ENCODE data around the gene HOXB8.

Gene HOXB8

DNA sequence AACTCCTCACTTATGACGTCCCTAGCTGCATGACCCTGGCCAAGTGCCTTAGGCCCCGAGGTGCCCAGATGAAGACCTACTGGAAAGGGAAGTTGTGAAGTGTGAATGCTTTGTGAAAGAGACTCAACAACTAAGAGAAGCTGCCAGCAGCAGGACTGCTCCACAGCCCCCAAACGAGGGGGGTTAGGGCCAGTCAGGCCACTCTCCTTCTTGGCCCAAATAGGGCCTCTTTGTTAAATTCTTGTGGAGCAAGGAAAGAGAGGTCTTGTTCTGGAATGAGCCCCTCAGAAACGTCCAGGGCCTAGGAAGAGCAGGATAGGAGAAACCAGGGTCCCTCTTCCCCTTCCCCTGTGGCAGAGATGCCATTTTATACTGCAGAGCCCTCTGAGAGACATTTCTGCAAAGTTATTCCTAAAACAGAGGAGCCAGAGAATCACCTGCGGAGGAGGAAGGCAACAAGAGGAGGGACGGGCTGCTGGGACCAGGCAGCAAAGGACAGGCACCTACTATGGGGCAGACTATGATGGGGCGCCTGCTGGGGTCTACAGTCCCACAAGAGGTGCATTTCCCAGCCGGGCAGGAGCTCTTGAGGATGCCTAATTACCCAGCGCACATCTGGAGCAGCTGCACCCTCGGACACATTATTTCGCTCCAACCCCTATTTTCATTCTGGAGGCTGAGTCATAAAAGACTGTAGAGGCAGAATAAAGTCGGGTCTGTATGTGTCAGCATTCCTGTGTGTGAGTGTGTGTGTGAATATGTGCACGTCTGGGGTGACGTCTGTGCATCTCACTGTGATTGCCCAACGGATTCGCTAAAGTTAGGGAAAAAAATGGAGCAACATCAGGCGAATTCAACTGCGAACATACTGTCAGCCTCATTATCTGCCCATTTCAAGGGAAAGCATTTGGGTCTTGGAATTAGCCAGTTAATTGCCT, 22.5 kb upstream of the HOXB8 start:
- no peak for DNase-seq (ENCODE audit: low read depth in 1 of 2, low spot score in 1 of 2)

DNA sequence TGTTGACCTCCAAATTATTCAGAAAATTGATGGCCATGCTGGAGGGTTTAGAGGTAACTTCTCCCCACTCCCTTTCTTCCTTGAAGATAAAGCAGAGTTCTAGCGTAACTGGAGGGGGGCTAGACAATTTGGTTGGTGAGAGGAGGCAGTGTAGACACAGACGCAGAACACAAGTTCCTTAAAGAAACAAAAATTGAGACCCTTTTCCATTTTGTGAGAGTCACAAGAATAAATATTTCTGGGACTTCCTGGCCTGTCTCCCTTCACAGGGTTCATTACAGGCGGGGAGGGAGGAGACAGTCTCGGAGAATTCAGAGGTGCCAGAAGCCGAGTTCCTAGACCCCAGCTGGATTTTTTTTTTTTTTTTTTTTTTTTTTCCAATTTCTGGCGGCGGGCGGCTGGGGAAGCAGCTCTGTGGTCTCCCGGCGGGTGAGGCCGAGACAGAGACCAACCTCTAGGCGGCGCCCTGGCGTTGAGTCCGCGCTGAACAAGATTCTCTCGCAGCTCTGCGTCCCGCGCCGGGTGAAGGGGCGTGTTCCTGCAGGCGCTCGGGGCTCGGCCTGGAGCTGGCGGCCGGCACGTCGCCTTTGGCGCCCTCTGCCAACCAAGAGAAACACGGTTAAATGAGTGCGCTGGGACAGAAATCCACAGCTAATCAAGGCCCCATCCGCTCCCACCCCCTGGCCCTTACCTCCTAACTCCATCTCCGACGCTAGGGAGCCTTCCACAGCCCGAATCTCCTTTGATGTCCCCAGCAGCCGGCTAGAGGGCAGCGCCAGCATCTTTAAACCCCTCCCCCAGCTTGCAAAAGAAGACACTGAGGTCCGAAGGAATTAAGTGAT, 21.3 kb upstream of the HOXB8 start:
- peak in 1 of 2 donors; percentile 51 for DNase-seq (ENCODE audit: low read depth in 1 of 2, low spot score in 1 of 2)

DNA sequence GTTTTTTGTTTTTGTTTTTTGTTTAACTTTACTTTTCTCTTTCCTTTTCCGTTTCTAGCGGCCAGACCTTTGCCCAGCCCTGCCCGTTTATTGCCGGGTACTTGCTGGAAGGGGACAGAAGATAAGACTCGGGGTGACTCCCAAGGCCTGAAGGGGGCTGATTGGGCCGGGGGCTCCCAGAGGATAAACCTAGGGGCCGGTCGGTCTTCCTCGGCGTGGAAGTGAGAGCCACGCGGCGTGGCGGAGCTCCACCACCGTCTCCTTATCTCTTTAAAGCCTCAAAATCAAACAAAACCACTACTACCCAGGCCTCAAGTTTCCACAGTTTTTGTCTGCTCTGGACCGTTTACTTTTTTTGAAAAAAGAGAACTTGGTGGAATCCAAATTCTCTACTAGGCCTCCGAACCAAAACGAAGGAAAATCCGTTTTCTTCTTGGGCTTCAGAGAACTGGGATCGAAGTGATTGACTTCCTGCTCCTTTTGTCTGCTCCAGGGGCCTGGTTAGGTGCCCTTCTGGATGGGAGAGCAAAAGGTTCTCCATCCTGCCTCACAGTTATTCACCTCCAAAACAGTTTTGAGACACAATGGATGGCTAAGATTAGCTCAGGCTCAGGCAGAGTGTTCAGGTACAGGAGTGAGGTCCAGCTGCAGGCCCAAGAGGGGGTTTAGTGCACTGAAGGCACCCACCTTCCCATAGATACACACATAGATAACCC, 19.6 kb upstream of the HOXB8 start:
- DNase-seq (ENCODE audit: low read depth in 1 of 2, low spot score in 1 of 2), result no peak

DNA sequence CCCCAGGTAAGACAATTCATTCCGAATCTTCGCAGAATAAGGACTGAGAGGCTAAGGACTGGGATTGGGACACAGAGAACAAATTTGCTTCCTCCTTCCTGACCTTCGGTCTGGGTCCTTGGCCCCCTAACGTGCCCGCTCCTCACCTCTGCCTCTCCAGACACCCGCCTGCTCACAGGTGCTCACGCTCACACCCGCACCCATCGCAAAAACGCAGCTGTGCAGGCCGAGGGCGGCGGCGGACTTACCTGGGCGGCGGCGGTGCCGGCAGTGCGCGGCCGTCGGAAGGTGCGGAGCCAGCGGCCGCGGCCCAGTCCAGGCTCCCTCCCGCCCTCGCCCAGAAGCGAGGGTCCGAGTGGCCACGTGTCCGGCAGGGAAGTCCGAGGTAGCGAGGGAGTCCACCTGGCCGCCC, 18.2 kb upstream of the HOXB8 start:
- no peak for DNase-seq (ENCODE audit: low read depth in 1 of 2, low spot score in 1 of 2)

DNA sequence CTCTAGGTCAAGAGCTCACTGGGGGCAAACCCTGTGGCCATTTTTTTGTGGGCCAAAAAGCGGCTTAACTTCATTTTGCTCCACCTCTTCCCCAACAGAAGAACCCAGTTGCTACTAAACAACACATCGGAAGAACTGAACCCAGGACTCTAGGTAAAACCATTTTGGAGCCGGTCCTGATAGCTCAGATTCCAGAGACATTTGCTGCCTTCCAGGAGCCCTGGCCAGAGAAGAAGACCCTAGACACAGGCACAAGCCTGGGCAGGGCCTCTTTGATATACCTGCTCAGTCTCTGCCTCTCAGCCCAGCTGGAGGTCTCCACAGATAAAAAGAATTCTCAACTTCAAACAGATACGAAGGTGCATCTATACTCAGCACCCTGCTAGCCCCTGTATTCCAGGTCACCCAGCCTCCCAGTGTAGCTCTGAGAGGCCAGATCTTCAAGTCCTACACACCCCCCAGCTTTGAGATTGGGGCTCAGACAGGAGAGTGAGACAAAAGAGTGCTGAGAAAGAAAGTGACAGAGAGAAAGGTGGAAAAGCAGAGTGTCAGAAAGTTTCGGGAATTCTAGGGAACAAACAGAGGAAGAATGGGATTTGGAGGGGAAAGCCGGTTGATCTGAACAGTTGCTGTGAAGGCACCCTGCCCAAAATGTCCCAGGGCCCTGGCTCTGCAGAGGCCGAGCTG, 17.6 kb upstream of the HOXB8 start:
- no peak for DNase-seq (ENCODE audit: low read depth in 1 of 2, low spot score in 1 of 2)

DNA sequence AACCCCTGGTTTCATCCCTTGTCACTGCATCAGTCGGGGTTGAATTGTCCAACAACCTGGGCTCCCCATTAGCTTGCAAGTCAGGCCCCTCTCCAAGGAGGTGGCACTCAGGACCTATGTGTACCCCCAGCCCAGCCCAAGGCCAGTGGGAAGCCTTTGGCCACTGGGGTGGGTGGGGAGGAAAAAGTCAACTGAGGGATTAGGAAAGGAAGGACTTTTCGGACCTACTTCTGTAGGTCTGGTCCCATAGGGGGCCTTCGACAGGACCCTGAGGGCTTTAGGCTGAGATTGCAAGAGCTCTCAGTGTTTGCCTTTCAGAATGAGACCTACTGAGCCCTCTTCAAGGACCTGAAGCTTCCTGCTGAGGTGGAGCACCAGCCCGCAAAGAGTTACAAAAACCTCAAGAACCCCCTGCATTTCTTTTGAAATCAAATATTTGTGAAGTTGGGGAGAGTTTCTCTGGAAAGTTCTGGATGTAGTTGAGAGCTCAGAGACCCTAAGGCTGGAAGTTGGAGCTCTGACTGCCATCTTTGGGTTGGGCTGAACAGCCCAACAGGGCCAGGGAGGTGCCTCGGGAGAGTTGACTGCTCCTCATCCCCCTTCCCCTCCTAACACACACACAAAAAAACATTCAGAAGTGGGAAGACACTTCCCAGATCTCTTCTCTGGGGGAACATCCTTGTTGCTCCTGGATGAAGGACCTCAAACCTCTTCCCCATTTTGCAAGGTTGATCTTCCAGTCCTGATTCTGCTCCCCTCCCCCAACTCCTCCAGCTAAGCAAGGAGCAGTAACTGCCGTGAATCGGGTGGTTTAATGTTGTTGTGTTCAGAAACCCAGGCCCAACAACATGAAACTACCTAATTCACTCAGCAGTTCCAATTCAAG, 16.8 kb upstream of the HOXB8 start:
- DNase-seq (ENCODE audit: low read depth in 1 of 2, low spot score in 1 of 2), result no peak

DNA sequence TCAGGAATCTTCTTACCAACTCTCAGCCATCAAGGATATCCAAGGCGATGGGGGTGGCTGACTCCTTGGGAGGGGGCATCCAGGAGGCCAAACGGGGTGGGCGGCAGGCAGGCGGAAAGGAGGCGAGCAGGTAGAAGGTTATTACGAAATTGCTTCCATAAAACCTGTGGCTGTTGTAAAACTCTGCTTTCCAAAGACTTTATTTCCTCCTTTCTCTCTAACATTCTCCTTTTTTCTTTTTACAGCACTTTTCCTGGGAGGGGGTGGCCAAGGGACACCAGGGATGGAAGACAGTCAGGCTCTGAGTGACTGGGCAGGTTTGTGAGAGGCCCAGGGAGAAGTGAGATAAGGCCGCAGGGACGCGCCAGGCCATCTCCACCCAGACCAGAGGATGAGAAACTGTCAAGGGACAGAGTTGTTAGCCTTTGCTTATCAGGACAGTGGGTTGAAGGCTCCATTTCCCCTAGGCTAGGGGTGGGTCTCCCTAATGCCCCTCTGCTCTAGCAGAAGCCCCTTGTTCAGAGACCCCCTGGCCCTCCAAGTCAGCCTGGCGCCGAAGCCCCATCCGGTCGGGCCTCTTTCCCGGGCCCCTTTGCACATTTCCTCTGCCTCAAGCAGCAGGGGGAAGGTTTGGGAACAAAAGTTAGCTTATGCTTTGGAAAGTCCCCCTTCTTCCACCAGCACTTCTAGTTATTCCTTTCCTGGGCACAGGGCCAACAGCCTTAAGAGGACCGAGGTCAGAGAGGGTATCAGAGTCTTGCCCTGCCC, 16.0 kb upstream of the HOXB8 start:
- no peak for DNase-seq (ENCODE audit: low read depth in 1 of 2, low spot score in 1 of 2)

DNA sequence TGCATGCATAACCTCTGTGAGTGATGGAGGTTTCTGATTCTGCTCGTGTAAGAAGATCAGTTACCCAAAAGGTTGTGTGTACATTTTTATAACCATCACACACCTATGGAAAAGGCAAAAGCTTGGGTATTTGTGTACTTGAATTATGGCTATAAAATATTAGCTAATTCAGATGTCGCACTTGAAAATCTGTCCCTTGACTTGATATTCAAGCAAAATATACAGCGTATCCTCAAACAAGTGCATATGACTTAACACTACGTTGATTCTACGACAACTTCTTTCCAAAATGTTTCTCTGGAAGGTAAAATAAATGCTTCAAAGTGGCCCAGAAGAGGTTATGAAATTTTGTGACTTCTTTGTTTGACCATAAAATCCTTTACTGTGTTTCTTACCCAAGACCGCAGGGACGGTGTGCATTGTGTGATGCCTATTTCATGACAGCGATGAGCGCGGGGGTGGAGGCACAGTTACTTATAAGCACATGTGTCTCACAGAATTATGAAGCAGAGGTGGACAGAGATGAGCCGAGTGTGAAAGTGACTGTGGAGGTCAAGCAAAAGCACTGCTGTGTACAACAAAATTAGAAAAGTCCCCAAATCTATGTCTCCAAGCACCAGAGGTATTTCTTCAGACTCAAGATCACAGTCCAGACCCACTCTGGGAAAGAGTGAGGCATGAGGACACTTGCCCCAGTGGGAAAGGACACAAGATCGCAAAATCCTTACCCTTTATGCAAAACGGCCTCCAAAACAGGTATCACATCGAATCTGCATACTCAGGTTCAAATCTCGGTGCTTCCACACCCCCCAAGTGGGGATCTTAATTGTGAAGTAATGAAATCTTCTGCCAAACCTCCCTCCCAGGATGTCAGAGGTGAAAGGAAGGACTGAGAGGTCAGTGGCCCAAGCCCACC, 15.2 kb upstream of the HOXB8 start:
- DNase-seq (ENCODE audit: low read depth in 1 of 2, low spot score in 1 of 2), result no peak

DNA sequence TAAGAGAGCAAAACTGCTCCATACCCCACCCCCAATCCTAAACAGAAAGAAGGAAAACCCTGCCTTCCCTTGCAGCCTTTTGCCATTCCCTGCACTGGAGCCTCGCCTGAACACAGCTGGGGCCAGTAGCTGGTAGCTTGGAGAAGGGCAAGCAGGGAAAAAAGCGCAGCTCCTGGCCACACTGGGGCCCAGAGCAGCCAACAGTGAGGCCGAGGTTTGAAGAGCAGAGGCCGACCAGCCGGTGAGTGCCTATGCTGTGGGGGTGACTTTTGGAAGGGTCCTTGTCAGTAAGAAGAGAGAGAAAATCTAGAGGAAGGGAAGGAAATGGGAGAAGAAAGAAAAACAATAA, 14.3 kb upstream of the HOXB8 start:
- DNase-seq (ENCODE audit: low read depth in 1 of 2, low spot score in 1 of 2), result no peak

DNA sequence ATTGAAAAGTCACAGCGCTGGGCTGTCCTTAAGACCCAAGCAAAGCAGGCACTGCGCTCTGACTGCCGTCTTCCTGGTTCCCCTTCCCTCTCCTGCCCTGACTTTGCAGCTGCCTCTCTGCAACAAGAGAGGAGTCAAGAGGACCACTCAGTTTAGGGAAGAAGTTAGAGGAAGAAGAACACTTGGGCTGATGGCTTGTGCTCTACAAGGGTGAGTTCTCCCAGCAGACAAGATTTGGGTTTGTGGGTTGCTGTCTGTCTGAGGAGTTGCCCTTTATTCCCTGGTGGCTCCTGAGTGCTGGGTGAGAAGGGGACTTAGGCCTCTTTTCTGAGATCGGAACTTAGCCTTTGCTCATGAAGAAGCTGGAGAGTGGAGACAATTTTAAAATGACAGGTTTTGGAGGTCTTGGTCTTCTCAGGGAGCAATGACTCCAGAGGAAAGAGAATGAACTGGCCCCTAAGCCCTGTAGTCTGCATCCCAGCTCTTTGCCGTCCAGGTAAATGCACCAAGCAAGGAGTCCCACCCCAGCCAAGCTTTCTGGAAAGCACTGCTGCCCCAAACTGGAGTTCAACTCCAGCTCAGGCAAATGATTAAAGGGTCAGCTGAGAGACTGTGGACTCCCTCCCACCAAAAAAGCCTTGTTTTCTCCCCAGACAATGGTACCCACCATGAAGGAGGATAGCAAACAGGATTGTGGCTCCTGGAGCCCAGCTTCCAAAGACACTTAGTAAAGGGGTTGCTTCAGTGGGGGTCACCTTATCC, 13.7 kb upstream of the HOXB8 start:
- no peak for DNase-seq (ENCODE audit: low read depth in 1 of 2, low spot score in 1 of 2)

DNA sequence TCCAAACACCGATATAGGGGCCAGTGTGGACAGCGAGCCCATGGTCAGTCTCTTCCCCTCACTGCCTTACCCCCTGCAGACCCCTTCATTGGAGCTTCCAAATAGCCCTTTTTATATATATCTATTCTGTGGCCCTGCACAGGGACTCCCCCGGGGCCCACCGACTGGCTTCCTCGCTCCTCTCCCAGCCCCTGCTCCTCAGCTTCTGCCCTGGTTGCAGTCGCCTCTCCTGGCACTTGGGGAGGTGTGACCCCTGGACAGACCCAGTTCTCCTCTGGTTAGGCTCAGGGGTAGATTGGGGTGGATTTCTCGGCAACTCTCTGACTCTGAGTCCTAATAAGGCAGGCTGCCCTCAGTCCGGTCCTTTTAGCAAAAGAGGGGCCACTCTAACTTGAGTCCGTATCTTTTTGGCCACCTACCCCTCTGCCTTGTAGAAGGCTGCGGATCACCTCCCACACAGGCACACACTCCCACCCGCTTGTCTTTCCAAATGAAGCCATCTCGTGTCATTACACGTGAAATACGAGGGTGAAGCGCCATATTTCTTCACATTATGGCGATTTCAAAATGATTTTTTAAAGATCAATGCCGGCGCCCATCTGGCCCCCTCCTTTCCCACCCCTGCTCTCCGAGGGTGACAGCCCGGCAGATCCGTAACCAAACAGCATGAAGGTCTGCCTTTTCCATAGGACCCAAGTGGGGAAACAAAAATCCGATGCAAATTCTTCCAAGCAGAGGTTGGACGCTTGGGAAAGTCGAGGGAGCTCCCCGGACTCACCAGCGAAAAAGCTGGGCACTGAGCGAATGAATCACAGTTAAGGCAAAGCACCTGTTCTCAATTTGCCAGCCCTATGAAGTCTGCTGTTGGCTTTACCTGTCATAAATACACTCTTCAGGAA, 12.8 kb upstream of the HOXB8 start:
- no peak for DNase-seq (ENCODE audit: low read depth in 1 of 2, low spot score in 1 of 2)

DNA sequence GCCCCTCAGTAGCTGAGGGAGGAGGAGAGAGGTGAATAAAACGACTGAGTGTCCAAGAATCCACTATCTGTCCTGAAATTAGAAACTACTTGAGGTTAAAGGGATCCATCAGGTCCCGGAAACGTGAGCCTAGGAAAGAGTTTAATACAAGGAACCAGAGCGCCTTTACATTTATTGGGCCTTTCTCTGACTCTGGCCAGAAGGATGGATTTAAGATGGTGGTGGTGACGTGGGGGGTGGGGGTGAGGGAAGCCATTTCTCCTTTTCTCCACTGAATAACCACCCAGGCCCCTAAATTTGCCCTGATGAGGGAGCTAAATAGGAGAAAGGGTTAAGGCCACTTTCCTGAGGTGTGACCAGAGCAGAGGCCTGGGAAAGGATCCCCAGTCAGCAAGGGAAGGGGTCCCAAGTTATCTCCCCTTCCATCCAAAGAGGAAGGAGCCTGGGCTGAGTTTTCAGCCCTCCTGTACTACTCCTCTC, 12.1 kb upstream of the HOXB8 start:
- DNase-seq (ENCODE audit: low read depth in 1 of 2, low spot score in 1 of 2), result no peak

DNA sequence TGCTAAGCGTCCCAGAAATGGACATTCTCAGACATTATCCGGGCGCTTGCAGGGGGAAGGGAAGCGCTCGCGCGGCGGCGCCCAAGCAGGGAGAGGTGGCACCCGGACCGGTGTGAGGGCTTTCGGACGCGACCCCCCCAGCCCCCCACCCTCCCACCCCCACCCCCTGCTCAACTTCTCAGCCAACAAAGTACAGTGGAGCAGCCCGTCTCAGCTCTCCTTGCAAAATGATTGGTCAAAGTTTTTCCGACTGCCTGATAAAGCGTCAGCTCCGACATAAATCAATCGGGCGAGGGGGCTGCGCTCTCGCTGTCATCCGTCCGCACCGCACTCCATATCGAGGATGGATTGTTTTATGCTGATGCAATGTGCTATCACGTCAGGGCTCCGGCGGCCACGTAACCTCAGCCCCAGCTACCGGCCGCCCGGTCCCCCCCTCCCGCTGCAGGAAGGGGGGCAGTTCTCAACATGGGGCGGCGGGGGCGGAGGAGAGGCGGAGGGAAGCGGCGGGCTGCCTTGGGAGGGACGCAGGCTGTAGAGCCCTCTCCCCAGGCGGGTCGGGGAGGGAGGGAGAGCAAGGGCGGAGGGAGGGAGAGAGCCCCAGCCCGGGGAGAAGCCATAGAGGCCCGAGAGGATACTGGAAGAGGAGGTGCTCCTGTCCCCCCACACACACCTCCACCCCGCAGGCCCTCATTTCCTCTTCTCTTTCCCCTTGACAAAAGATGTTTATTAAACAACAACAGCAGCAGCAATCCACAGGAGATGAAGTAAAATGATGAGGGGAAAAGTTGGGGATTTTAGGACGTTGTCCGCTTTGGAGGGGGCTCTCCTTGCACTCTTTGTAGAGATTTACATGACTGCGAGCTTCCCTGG, 11.4 kb upstream of the HOXB8 start, which contains the start of gene HOXB9:
Gene HOXB9, minus strand, starts transcription at position 114 of the 873 bp plus-strand sequence. Its CDS starts 89 bp downstream, at position 25.
- peak in 1 of 2 donors; percentile 46 for DNase-seq (ENCODE audit: low read depth in 1 of 2, low spot score in 1 of 2)

DNA sequence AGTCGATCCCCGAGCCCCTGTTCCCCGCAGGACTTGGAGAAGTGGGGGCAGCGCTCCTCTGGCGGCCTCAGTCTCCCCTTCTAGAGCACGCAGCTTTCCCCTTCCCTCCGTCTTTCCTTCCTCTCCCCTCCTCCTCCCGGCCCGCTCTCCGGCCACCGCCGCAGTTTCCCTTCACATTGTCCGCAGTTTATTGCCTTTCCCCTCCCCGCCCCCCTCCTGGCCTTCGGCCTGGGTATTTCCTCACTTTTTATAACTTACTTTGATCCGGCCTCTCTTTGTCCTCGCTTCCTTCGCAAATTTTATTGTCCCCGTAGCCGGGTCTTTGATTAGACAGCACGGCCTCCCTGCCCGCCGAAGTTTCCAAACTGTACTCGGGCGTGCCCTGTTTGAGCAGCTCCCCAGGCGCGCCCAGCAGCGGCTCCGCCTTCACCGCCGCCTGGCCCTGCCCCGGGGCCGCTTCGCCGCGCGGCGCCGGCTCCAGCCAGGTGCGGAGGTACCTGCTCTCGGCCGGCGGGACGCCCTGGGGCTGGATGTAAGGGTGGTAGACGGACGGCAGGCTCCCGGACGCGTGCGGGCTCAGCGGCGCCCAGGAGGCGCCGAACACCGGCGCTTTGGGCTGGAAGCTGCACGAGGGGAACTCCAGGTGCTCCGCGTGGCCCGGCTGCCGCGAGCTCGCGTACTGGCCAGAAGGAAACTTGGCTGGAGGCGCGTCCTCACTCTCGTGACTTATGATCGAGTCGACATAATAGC, 10.6 kb upstream of the HOXB8 start:
- peak in 1 of 2 donors; percentile 32 for DNase-seq (ENCODE audit: low read depth in 1 of 2, low spot score in 1 of 2)
